Uterus (tissue), 4 donors: Measurements from ENCODE around the gene GAA. TPM values are rescaled to one million over a fixed set of nuclear protein-coding genes. Genes with fewer than 3 reads are reported as not detected.

Source experiments
- DNase-seq, 2 donors: peaks; one replicate each; pipeline ENCODE4 v3.0.0-alpha.2; 2019 to 2020
- H3K27ac ChIP-seq, 2 donors: fragments of 200-600 bp; sonication (generic); 1 replicate in 1 of 2; 2 replicates in 1 of 2; pipeline ENCODE4 v1.5.1; 2016 to 2018
- H3K27me3 ChIP-seq, 2 donors: fragments of 200-600 bp; sonication (generic); one replicate each; pipeline ENCODE4 v1.5.1; 2018 to 2019; ENCODE audit warnings: control low read depth in 1 of 2
- H3K36me3 ChIP-seq, 2 donors: fragments of 200-600 bp; sonication (generic); one replicate each; pipeline ENCODE4 v1.5.1; 2019; ENCODE audit warnings: control low read depth in 1 of 2
- H3K4me1 ChIP-seq, 2 donors: fragments of 200-600 bp; sonication (generic); one replicate each; pipeline ENCODE4 v1.5.1; 2018 to 2019; ENCODE audit warnings: control low read depth in 1 of 2
- H3K4me3 ChIP-seq, 2 donors: fragments of 200-600 bp; sonication (generic); 1 replicate in 1 of 2; 2 replicates in 1 of 2; pipeline ENCODE4 v1.5.1; 2018 to 2019; ENCODE audit warnings: mild to moderate bottlenecking in 1 of 2
- H3K9me3 ChIP-seq, 2 donors: fragments of 200-600 bp; sonication (generic); one replicate each; pipeline ENCODE4 v1.5.1; 2019; ENCODE audit warnings: control low read depth in 1 of 2
- CTCF ChIP-seq, 4 experiments: fragments of 200-600 bp in 2 of 4; fragments of 450-650 bp in 2 of 4; sonication (generic) in 2 of 4; IDR thresholded peaks; one replicate each; pipeline ENCODE4 v1.5.1; 2016 to 2019; ENCODE audit warnings: antibody characterized with exemption in 4 of 4, mild to moderate bottlenecking in 2 of 4, moderate library complexity in 1 of 4
- POLR2A ChIP-seq, 2 donors: fragments of 450-650 bp; IDR thresholded peaks; one replicate each; pipeline ENCODE4 v1.6.1; 2016; ENCODE audit warnings: antibody characterized with exemption in 2 of 2, mild to moderate bottlenecking in 1 of 2, moderate library complexity in 1 of 2
- intact Hi-C: fragments of 100-400 bp; cut with DNase I; formaldehyde crosslinking; loops from one replicate; pipeline ENCODE4 v1.15.1; 2023; ENCODE audit warnings: low total_unique reads
- total RNA-seq, 4 donors: library from RNA; depleted of rRNA in 3 of 4; stranded (reverse); fragments of >200 nt in 3 of 4; gene quantifications; one replicate each; pipeline versions ENCODE4 v1.1.0 to v1.2.4, GENCODE V29; 2014 to 2023
- donor health status: DM: yes; HTN: yes; CAD: no.

The GAA gene
- total RNA-seq, 4 donors from 2014 or later, result 23.1 to 48.3 (median 35.6) TPM

GRCh38 chr17:80104956-80105375, 3.6 kb downstream of the GAA start:
- Histone ChIP-seq H3K27ac (no peak overlapping the region), H3K36me3 (no peaks in the 10 kb centered on the region), H3K4me1 (no peaks in the 10 kb centered on the region), H3K9me3 (no peaks in the 10 kb centered on the region), H3K27me3 (no peaks in the 10 kb centered on the region), H3K4me3 (no peak overlapping the region)
- TF ChIP-seq POLR2A (IDR thresholded peaks at IDR 0.05) (no peak), CTCF (IDR thresholded peaks at IDR 0.05) (no peak)
- intact Hi-C loops, result no loop called here
- no peak for DNase-seq

- intact Hi-C loops, result no loop called here
- TF ChIP-seq CTCF (IDR thresholded peaks at IDR 0.05), result no peak
- H3K4me3 ChIP-seq, result no peak overlapping the region
- no peaks in the 10 kb centered on the region for H3K9me3 ChIP-seq
- H3K4me1 ChIP-seq, result no peaks in the 10 kb centered on the region
- no peaks in the 10 kb centered on the region for H3K36me3 ChIP-seq
- no peak overlapping the region for H3K27ac ChIP-seq
- no peak for DNase-seq
- H3K27me3 ChIP-seq, result no peaks in the 10 kb centered on the region
Observed at GRCh38 chr17:80105762-80106161, 4.4 kb downstream of the GAA start.

DNA sequence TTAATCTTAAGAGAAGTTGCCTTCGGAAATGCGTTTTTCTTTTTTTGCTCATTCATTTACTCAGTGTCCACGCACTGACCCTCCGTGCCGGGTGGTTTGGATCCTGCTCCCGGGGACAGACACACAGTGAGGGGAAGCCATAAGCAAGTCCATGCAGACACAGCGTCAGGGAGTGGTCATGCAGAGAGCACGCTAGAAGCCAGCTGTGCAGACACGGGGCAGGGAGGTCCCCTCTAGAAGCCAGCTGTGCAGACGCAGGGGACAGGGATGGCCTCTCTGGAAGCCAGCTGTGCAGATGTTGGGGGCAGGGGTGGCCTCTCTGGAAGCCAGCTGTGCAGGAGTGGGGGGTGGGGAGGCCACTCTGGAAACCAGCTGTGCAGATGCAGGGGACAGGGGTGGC, 4.8 kb downstream of the GAA start:
- DNase-seq, result no peak

GRCh38 chr17:80106751-80107150, 5.4 kb downstream of the GAA start:
- H3K4me1 ChIP-seq, result no peaks in the 10 kb centered on the region
- intact Hi-C loops, result no loop called here
- TF ChIP-seq POLR2A (IDR thresholded peaks at IDR 0.05) (no peak), CTCF (IDR thresholded peaks at IDR 0.05) (no peak)
- H3K27me3 ChIP-seq, result no peaks in the 10 kb centered on the region
- H3K4me3 ChIP-seq, result no peak overlapping the region
- no peaks in the 10 kb centered on the region for H3K9me3 ChIP-seq
- no peaks in the 10 kb centered on the region for H3K36me3 ChIP-seq
- H3K27ac ChIP-seq, result no peak overlapping the region
- DNase-seq, result no peak

More for the DNA sequence above, 4.8 kb downstream of the GAA start:
- Histone ChIP-seq H3K27ac (no peak overlapping the region), H3K27me3 (no peaks in the 10 kb centered on the region), H3K4me1 (no peaks in the 10 kb centered on the region), H3K9me3 (no peaks in the 10 kb centered on the region), H3K36me3 (no peaks in the 10 kb centered on the region), H3K4me3 (no peak overlapping the region)
- intact Hi-C loops, result no loop called here
- TF ChIP-seq POLR2A (IDR thresholded peaks at IDR 0.05) (no peak), CTCF (IDR thresholded peaks at IDR 0.05) (no peak)

- Histone ChIP-seq H3K27ac (no peak overlapping the region), H3K27me3 (no peaks in the 10 kb centered on the region), H3K9me3 (no peaks in the 10 kb centered on the region), H3K4me1 (no peaks in the 10 kb centered on the region), H3K36me3 (no peaks in the 10 kb centered on the region), H3K4me3 (no peak overlapping the region)
- TF ChIP-seq CTCF (IDR thresholded peaks at IDR 0.05) (no peak), POLR2A (IDR thresholded peaks at IDR 0.05) (no peak)
- intact Hi-C loops, result no loop called here
- DNase-seq, result no peak
Observed at GRCh38 chr17:80107231-80108021, 6.0 kb downstream of the GAA start.
